IMR-90 (cell line): ENCODE measurements around the gene CFAP221. TPM values are rescaled to one million over a fixed set of nuclear protein-coding genes. Genes with fewer than 3 reads are reported as not detected.
"Not testable (repeated sequence)": the region's sequence is repeated elsewhere in the genome, so short reads cannot be mapped to it uniquely, and the experiment has no call there.

Experiments used
- ATAC-seq: fragments of 200-7000 bp; cut with Tn5 transposase; 2 replicates; pipeline ENCODE4 v1.9.1; 2020; ENCODE audit warnings: low read depth, mild to moderate bottlenecking, moderate library complexity
- BruUV-seq: library from RNA; stranded (reverse); fragments of 400-500 nt; replicated peaks from 2 replicates; lab custom pipeline; 2021; lab: Mats Ljungman, UMichigan
- CTCF ChIA-PET: fragments of 300-600 bp; formaldehyde crosslinking; extraction: SDS; loops from one replicate; lab custom pipeline; 2021; ENCODE audit warnings: antibody characterized with exemption; lab: Yijun Ruan, JAX
- POLR2A ChIA-PET: fragments of 300-600 bp; sonication (Branson Sonifier 250); formaldehyde crosslinking; loops from one replicate; lab custom pipeline; 2022; ENCODE audit warnings: antibody characterized with exemption; ENCODE audit not compliant: unreplicated experiment; lab: Charles Lee
- DNase-seq: peaks from one replicate; pipeline ENCODE4 v3.0.0; 2013
- H2AFZ ChIP-seq: replicated peaks from 2 replicates; pipeline ENCODE3; 2013; ENCODE audit warnings: low read length, mild to moderate bottlenecking; ENCODE audit not compliant: poor library complexity
- H2AK5ac ChIP-seq: 2 replicates; pipeline ENCODE4 v1.6.1; 2013; ENCODE audit warnings: low read depth, low read length, inconsistent platforms
- H2AK9ac ChIP-seq: replicated peaks from 2 replicates; pipeline ENCODE3; 2013; ENCODE audit warnings: mild to moderate bottlenecking, low read depth, low read length, moderate library complexity; ENCODE audit not compliant: poor library complexity
- H2BK120ac ChIP-seq: 2 replicates; pipeline ENCODE4 v1.6.1; 2013; ENCODE audit warnings: low read depth, low read length, inconsistent platforms
- H2BK15ac ChIP-seq: 3 replicates; pipeline ENCODE4 v1.6.1; 2013; ENCODE audit warnings: low read depth, low read length, inconsistent platforms
- H2BK20ac ChIP-seq: 2 replicates; pipeline ENCODE4 v1.6.1; 2013; ENCODE audit warnings: low read depth, mild to moderate bottlenecking, inconsistent platforms, low read length, moderate library complexity
- H2BK5ac ChIP-seq: 2 replicates; pipeline ENCODE4 v1.6.1; 2013; ENCODE audit warnings: mild to moderate bottlenecking, low read depth, low read length, inconsistent platforms; ENCODE audit not compliant: poor library complexity, severe bottlenecking
- H3K14ac ChIP-seq: replicated peaks from 2 replicates; pipeline ENCODE4 v1.6.1; 2013; ENCODE audit warnings: low read depth, low read length, inconsistent platforms
- H3K18ac ChIP-seq: 2 replicates; pipeline ENCODE4 v1.6.1; 2013; ENCODE audit warnings: low read depth, low read length, control low read depth
- H3K23ac ChIP-seq: 2 replicates; pipeline ENCODE4 v1.6.1; 2013; ENCODE audit warnings: low read depth, low read length, inconsistent platforms
- H3K27ac ChIP-seq: 2 replicates; pipeline ENCODE4 v1.5.1; 2013; ENCODE audit warnings: mild to moderate bottlenecking, control low read depth, low read length; ENCODE audit not compliant: insufficient read depth
- H3K27me3 ChIP-seq: 2 replicates; pipeline ENCODE4 v1.6.1; 2013; ENCODE audit warnings: low read length; ENCODE audit not compliant: control insufficient read depth, insufficient read depth
- H3K36me3 ChIP-seq: 2 replicates; pipeline ENCODE4 v1.6.1; 2013; ENCODE audit warnings: low read length, mixed read lengths; ENCODE audit not compliant: control insufficient read depth, insufficient read depth
- H3K4ac ChIP-seq: 2 replicates; pipeline ENCODE4 v1.6.1; 2013; ENCODE audit warnings: low read depth, low read length, inconsistent platforms
- H3K4me1 ChIP-seq: 2 replicates; pipeline ENCODE4 v1.6.1; 2013; ENCODE audit warnings: low read length, mixed read lengths; ENCODE audit not compliant: control insufficient read depth, insufficient read depth
- H3K4me2 ChIP-seq: 2 replicates; pipeline ENCODE4 v1.6.1; 2013; ENCODE audit warnings: low read depth, mild to moderate bottlenecking, control low read depth, low read length, moderate library complexity
- H3K4me3 ChIP-seq: 2 replicates; pipeline ENCODE4 v1.5.1; 2013; ENCODE audit warnings: low read depth, mild to moderate bottlenecking, control low read depth, low read length, moderate library complexity; ENCODE audit not compliant: insufficient read depth
- H3K56ac ChIP-seq: 2 replicates; pipeline ENCODE4 v1.6.1; 2013; ENCODE audit warnings: low read length, inconsistent platforms; ENCODE audit not compliant: insufficient read depth; ENCODE audit errors: extremely low read depth
- H3K79me1 ChIP-seq, 2 experiments: 2 replicates each; pipeline ENCODE4 v1.6.1; 2013; ENCODE audit warnings: low read length in 2 of 2, inconsistent platforms in 1 of 2, low read depth in 1 of 2
- H3K9ac ChIP-seq: 2 replicates; pipeline ENCODE4 v1.6.1; 2013; ENCODE audit warnings: low read depth, low read length, control low read depth
- H3K9me1 ChIP-seq: 2 replicates; pipeline ENCODE4 v1.6.1; 2013; ENCODE audit warnings: low read length, inconsistent platforms; ENCODE audit not compliant: insufficient read depth
- H3K9me3 ChIP-seq: 2 replicates; pipeline ENCODE4 v1.6.1; 2013; ENCODE audit warnings: low read length; ENCODE audit not compliant: control insufficient read depth, insufficient read depth
- H4K20me1 ChIP-seq: 2 replicates; pipeline ENCODE4 v1.6.1; 2013; ENCODE audit warnings: low read length, inconsistent platforms; ENCODE audit not compliant: insufficient read depth
- H4K5ac ChIP-seq: 2 replicates; pipeline ENCODE4 v1.6.1; 2013; ENCODE audit warnings: mild to moderate bottlenecking, low read depth, low read length, control low read depth
- H4K8ac ChIP-seq, 2 experiments: 2 replicates each; pipeline ENCODE4 v1.6.1; 2013; ENCODE audit warnings: low read depth in 2 of 2, low read length in 2 of 2, control low read depth in 1 of 2, inconsistent platforms in 1 of 2
- H4K91ac ChIP-seq: 2 replicates; pipeline ENCODE4 v1.6.1; 2013; ENCODE audit warnings: low read depth, low read length, inconsistent platforms; ENCODE audit not compliant: insufficient read depth
- dilution Hi-C: fragments of 300-500 bp; cut with HindIII; formaldehyde crosslinking; loops from one replicate; pipeline ENCODE4 v1.14.3; 2018; ENCODE audit warnings: low sequenced_read_pairs; ENCODE audit not compliant: unreplicated experiment
- in situ Hi-C: fragments of 300-500 bp; cut with MboI; formaldehyde crosslinking; loops from 3 replicates; pipeline ENCODE4 v1.14.3; 2019; ENCODE audit warnings: low sequenced_read_pairs, inconsistent platforms, mixed read lengths
- intact Hi-C: fragments of 100-400 bp; cut with micrococcal nuclease; formaldehyde crosslinking; loops from 2 replicates; pipeline ENCODE4 v1.10.0; 2022
- polyA plus RNA-seq, 3 experiments: library from polyadenylated mRNA; depleted of rRNA; stranded (reverse); fragments of >200 nt; gene quantifications; 2 replicates each; pipeline ENCODE4 v1.2.3, GENCODE V29; 2012; ENCODE audit warnings: low replicate concordance in 1 of 3
- total RNA-seq: library from RNA; depleted of rRNA; stranded (reverse); fragments of >200 nt; gene quantifications from 2 replicates; pipeline ENCODE4 v1.2.3, GENCODE V29; 2012

The CFAP221 gene
- total and polyA plus RNA-seq, 2 of the 4 experiments (the other 2 are of a cell fraction) = not detected

DNA sequence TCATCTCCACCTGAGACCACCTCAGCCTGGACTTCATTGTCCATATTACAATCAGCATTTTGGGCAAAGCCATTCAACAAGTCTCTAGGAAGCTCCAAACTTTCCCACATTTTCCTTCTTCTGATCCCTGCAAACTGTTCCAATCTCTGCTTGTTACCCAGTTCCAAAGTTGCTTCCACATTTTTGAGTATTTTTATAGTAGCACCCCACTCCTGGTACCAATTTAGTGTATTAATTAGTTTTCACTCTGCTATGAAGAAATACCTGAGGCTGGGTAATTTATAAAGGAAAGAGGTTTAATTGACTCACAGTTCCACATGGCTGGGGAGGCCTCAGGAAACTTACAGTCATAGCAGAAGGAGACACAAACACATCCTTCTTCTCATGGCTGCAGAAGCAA, 69.9 kb downstream of the CFAP221 start:
- H4K5ac ChIP-seq, CTCF ChIA-PET, DNase-seq, ATAC-seq, H3K27ac ChIP-seq, dilution Hi-C loops, intact Hi-C loops, H3K4me1 ChIP-seq, H3K36me3 ChIP-seq, H4K8ac ChIP-seq, H3K27me3 ChIP-seq, H3K9me3 ChIP-seq, H3K23ac ChIP-seq, H3K9me1 ChIP-seq, H2AFZ ChIP-seq, H3K4me3 ChIP-seq, H2BK20ac ChIP-seq, H3K56ac ChIP-seq, H4K91ac ChIP-seq, H2AK9ac ChIP-seq, BruUV-seq, H3K79me1 ChIP-seq, H2BK5ac ChIP-seq, H4K20me1 ChIP-seq, H3K9ac ChIP-seq, H3K4ac ChIP-seq, H2BK120ac ChIP-seq, H2BK15ac ChIP-seq, H3K18ac ChIP-seq, in situ Hi-C loops, H3K14ac ChIP-seq, H2AK5ac ChIP-seq, H3K4me2 ChIP-seq, POLR2A ChIA-PET: not testable (repeated sequence)
